Fibroblast of the aortic adventitia (primary cell): ENCODE measurements around the gene ZNF462. TPM values are rescaled to one million over a fixed set of nuclear protein-coding genes. Genes with fewer than 3 reads are reported as not detected.
A peak's percentile ranks its signal among the peaks of the same experiment; 100 is the strongest.

Source experiments
- DNase-seq: peaks from one replicate; pipeline ENCODE4 v3.0.0-alpha.2; 2010; ENCODE audit warnings: low read depth
- H3K4me3 ChIP-seq: 2 replicates; pipeline ENCODE4 v1.5.1; 2011; ENCODE audit warnings: low read depth, mild to moderate bottlenecking, control low read depth, low read length, moderate library complexity
- total RNA-seq: library from RNA; depleted of rRNA; stranded (reverse); fragments of >200 nt; gene quantifications from 2 replicates; pipeline ENCODE4 v1.2.3, GENCODE V29; 2012; ENCODE audit warnings: low replicate concordance
- TF ChIP-seq, protein P1 (sequence below): IDR thresholded peaks from 2 replicates; pipeline ENCODE4 v1.5.1; 2011; ENCODE audit warnings: mild to moderate bottlenecking, low read length, control low read depth, inconsistent platforms; ENCODE audit not compliant: insufficient read depth

Gene ZNF462
- total RNA-seq, 1 donor: 9.1 TPM

DNA sequence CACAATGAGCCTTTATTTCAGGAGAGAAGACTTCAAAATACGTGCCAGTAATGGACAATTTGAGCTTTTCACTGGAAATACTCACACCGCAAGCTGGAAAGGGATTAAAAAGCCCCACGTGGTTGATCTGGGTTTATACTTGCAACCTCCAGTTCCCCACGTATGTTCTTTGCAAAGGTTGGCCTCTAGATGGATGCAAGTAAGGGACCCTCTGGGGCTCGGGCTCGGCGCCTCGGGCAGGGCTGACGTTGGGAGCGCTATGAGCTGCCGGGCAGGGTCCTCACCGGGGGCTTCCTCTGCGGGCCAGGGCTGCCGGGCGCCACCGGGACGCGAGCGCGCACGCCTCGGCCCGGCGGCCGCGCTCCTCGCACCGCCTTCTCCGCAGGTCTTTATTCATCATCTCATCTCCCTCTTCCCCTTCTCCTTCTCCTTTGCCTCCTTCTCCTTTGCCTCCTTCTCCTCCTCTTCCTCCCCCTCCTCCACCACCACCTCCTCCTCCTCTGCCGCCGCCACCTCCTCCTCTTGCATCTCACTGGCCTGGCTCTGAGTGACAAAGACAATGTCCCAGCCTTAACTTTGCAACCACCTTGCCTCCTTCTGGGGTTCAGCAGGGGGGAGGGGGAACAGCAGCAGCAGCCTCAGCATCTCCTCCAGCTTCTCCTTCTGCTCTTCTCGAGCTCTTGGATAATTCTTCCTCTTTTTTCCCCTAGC lies 701 bp upstream of the ZNF462 start:
- H3K4me3 ChIP-seq: peak overlapping the region; percentile 91
- DNase-seq: peak; percentile 46
- TF ChIP-seq, protein P1, sequence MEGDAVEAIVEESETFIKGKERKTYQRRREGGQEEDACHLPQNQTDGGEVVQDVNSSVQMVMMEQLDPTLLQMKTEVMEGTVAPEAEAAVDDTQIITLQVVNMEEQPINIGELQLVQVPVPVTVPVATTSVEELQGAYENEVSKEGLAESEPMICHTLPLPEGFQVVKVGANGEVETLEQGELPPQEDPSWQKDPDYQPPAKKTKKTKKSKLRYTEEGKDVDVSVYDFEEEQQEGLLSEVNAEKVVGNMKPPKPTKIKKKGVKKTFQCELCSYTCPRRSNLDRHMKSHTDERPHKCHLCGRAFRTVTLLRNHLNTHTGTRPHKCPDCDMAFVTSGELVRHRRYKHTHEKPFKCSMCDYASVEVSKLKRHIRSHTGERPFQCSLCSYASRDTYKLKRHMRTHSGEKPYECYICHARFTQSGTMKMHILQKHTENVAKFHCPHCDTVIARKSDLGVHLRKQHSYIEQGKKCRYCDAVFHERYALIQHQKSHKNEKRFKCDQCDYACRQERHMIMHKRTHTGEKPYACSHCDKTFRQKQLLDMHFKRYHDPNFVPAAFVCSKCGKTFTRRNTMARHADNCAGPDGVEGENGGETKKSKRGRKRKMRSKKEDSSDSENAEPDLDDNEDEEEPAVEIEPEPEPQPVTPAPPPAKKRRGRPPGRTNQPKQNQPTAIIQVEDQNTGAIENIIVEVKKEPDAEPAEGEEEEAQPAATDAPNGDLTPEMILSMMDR: no peak

DNA sequence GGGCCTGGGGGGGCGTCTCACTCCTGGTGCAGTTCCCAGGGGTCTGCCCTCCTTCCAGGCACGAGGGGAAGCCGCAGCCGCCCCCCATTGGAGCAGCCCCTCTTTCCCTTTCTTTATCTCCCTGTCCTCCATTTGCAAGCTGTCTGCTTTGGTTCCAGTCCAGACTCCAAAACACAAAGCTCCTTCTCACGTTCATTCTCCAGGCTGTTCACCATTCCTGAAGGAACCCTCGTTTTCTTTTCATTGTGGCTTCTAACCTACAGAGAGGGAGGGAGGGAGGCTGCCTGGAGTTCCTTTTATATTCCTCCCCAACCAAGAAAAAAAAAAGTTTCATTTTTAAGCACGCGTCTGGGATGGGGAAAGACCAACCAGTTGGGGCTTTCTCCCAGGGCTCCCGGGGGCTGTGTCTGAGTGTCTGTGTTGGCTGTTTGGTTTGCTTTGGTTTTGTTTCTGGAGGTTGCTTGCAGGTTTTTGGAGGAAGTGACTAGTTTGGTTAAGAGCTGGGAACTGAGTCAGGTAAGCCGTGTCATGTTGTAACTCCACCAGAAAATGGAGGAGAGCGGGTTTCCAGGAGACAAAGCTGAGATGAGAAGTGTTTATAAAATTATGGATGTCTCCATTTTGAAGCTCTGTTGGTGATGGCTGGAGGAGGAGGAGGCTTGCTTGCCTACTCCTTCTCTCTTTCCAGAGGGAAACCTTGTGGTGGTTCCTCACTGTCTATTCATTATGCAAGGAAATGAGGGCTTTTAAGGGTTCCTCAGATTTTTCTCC lies 1.6 kb downstream of the ZNF462 start:
- DNase-seq: peak; percentile 63
- TF ChIP-seq, protein P1: no peak
- peak overlapping the region; percentile 91 for H3K4me3 ChIP-seq

DNA sequence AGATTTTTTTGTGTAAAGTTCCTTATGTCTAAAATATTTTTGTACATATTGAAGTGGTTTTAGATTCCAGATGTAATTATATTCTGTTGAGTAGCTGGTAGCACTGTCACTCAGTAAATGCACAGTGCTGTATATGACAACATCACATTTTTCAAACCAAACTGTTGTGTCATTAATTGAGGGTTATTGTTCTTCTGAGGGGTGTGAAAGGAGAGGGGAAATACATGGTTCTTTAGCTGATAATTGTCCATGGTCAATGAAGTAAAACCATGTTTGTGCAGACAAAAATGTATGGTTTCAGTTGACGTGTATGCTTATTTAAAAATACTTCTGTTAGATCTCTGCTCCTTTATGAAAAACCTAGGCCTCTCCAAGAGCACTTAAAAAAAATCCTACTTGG lies 3.3 kb downstream of the ZNF462 start:
- DNase-seq: no peak
- no peak overlapping the region for H3K4me3 ChIP-seq
- TF ChIP-seq, protein P1: no peak

DNA sequence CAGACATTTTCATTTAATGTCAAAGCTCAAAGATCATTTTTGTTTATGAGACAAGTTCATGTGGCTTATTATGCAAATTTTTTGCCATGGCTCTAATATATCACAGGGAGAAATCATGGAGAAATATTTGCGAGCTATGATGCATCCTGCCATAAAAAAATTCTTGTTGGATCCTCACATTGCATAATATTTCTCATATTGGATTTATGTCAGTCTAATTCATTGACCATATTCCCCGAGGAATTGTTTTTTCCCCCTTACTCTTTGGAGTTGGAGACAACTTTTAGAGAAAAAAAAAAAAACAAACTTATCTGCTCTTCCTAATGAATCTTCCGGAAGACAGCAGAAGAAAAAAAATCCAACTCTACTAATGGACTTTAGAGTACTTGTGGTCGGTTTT lies 4.3 kb downstream of the ZNF462 start:
- TF ChIP-seq, protein P1: no peak
- no peak overlapping the region for H3K4me3 ChIP-seq
- DNase-seq: no peak

DNA sequence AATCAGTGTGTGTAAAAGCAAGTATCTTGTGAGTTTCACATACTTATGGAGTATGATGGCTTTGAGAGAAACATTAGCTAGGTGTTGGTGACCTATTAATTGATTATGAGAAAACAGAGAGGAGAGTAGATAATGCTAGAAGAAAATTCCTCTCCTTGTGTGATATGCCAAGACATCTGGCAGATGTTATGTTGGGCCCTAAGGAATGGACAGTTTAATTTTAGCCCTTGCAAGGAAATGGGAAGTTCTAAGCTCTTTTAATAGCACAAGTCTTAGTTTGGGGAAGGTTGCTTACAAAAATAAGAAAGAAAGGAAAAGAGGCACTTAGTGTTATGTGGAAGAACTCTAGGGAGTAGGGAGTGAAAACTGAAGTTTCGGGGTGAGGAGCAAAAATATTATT lies 5.1 kb downstream of the ZNF462 start:
- no peak for DNase-seq
- TF ChIP-seq, protein P1: no peak
- H3K4me3 ChIP-seq: no peak overlapping the region

DNA sequence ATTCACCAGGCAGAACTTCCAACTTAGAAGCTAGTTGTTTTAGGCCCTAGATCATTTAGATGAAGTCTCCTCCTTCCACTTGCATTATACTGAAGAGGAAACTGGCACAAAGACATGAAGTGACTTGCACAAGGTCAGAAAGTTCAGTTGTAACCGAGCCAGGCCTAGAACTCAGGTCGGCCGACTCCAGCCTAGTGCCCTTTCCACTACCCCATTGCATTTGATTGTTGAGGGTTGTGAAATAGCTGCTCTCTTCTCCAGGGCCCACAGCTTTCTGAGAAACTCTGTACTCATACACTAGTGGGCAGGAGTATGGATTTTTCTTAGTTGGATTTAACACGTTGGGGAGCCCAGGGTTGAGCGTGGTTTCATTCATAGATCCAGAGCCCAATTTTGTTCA lies 5.6 kb downstream of the ZNF462 start:
- TF ChIP-seq, protein P1: no peak
- no peak overlapping the region for H3K4me3 ChIP-seq
- peak; percentile 60 for DNase-seq
